SU-DHL-6 (cell line): Measurements from ENCODE around the gene PDE4D.

Source experiments
- H2AFZ ChIP-seq: fragments of 200-600 bp; sonication (generic); 2 replicates; pipeline ENCODE4 v1.6.1; 2014; ENCODE audit warnings: low read depth, mild to moderate bottlenecking, moderate library complexity, mixed read lengths, antibody characterized with exemption, low read length; ENCODE audit not compliant: severe bottlenecking
- H3F3A ChIP-seq: fragments of 200-600 bp; shearing (Covaris generic); 2 replicates; pipeline ENCODE4 v1.6.0; 2016; ENCODE audit warnings: antibody characterized with exemption, mild to moderate bottlenecking; ENCODE audit not compliant: insufficient read depth
- H3K27ac ChIP-seq: fragments of 200-600 bp; sonication (generic); 2 replicates; pipeline ENCODE4 v1.5.1; 2016; ENCODE audit warnings: low read depth, mild to moderate bottlenecking, low read length, moderate library complexity, mixed read lengths
- H3K27me3 ChIP-seq: fragments of 200-600 bp; sonication (generic), shearing (Covaris generic); 2 replicates; pipeline ENCODE4 v1.6.0; 2014; ENCODE audit warnings: mild to moderate bottlenecking, low read length
- H3K36me3 ChIP-seq: fragments of 200-600 bp; sonication (generic); 2 replicates; pipeline ENCODE4 v1.6.1; 2014; ENCODE audit warnings: mild to moderate bottlenecking, low read length, mixed read lengths
- H3K4me2 ChIP-seq: fragments of 300-600, 200-600 bp; shearing (Covaris generic), sonication (generic); 2 replicates; pipeline ENCODE4 v1.6.0; 2014; ENCODE audit warnings: low read length, low read depth, mild to moderate bottlenecking; ENCODE audit not compliant: poor library complexity, severe bottlenecking
- H3K4me3 ChIP-seq: fragments of 200-600 bp; sonication (generic); 2 replicates; pipeline ENCODE4 v1.5.1; 2014; ENCODE audit warnings: antibody characterized with exemption, low read length, mild to moderate bottlenecking, mixed read lengths; ENCODE audit not compliant: insufficient read depth, poor library complexity, severe bottlenecking
- H3K79me2 ChIP-seq: fragments of 200-600 bp; sonication (generic); 2 replicates; pipeline ENCODE4 v1.6.1; 2014; ENCODE audit warnings: mild to moderate bottlenecking, low read length, moderate library complexity; ENCODE audit not compliant: insufficient read depth
- H3K9ac ChIP-seq: fragments of 200-600 bp; sonication (generic); 2 replicates; pipeline ENCODE4 v1.7.0; 2014; ENCODE audit warnings: mild to moderate bottlenecking, low read length
- H3K9me2 ChIP-seq: fragments of 200-600 bp; sonication (generic); replicated peaks from 2 replicates; pipeline ENCODE4 v1.6.1; 2014; ENCODE audit warnings: low read length; ENCODE audit not compliant: insufficient read depth
- H3K9me3 ChIP-seq: fragments of 200-600 bp; sonication (generic); 2 replicates; pipeline ENCODE4 v1.6.1; 2014; ENCODE audit warnings: low read length, mixed read lengths; ENCODE audit not compliant: insufficient read depth
- H4K20me1 ChIP-seq: fragments of 200-600 bp; sonication (generic); 2 replicates; pipeline ENCODE4 v1.6.1; 2014; ENCODE audit warnings: low read depth, mild to moderate bottlenecking, antibody characterized with exemption, low read length, moderate library complexity, mixed read lengths
- CTCF ChIP-seq: fragments of 200-600 bp; sonication (generic); IDR thresholded peaks from one replicate; pipeline ENCODE4 v1.5.1; 2017; ENCODE audit warnings: antibody characterized with exemption, mild to moderate bottlenecking, low read length, moderate library complexity; ENCODE audit not compliant: insufficient read depth, poor library complexity, severe bottlenecking
- EZH2phosphoT487 ChIP-seq: fragments of 200-600 bp; sonication (generic), shearing (Covaris generic); conservative IDR thresholded peaks from 2 replicates; pipeline ENCODE4 v1.6.1; 2018; ENCODE audit warnings: mild to moderate bottlenecking, antibody characterized with exemption, low read length, moderate library complexity, mixed read lengths

PDE4D gene

GRCh38 chr5:59041355-59041754 is 852.2 kb downstream of the PDE4D start:
- Histone ChIP-seq H2AFZ (no peak overlapping the region), H3K9me3 (no peaks in the 10 kb centered on the region), H3K79me2 (no peaks in the 10 kb centered on the region), H3K4me3 (no peak overlapping the region), H3K9ac (no peak overlapping the region), H3K4me2 (no peak overlapping the region), H3K9me2 (no peaks in the 10 kb centered on the region), H3F3A (0 out of 2 replicates have a peak, but pooled peaks cover 4% of the 10 kb centered on the region), H3K27me3 (no peaks in the 10 kb centered on the region), H3K27ac (no peak overlapping the region), H3K36me3 (no peaks in the 10 kb centered on the region), H4K20me1 (no peaks in the 10 kb centered on the region)
- TF ChIP-seq EZH2phosphoT487 (no peak), CTCF (no peak)

GRCh38 chr5:59040804-59041201 is 852.7 kb downstream of the PDE4D start:
- TF ChIP-seq CTCF: no peak
- TF ChIP-seq EZH2phosphoT487: no peak
- no peak overlapping the region for H3K27ac ChIP-seq

GRCh38 chr5:59040024-59040803 is 853.3 kb downstream of the PDE4D start:
- H2AFZ ChIP-seq: peak overlapping the region; percentile 86
- 0 out of 2 replicates have a peak, but pooled peaks cover 4% of the 10 kb centered on the region for H3F3A ChIP-seq
- H3K36me3 ChIP-seq: no peaks in the 10 kb centered on the region
- no peaks in the 10 kb centered on the region for H3K27me3 ChIP-seq
- H3K4me3 ChIP-seq: peak overlapping the region; percentile 56
- H3K27ac ChIP-seq: no peak overlapping the region
- H3K9me3 ChIP-seq: no peaks in the 10 kb centered on the region
- no peaks in the 10 kb centered on the region for H3K79me2 ChIP-seq
- H3K4me2 ChIP-seq: peak overlapping the region; percentile 65
- peak overlapping the region; percentile 56; the same call in 1 of the 2 replicates for H3K9ac ChIP-seq
- no peaks in the 10 kb centered on the region for H4K20me1 ChIP-seq
- TF ChIP-seq CTCF (no peak), EZH2phosphoT487 (no peak)
- H3K9me2 ChIP-seq: no peaks in the 10 kb centered on the region

More at GRCh38 chr5:59040804-59041201, 852.7 kb downstream of the PDE4D start:
- H3F3A ChIP-seq: 0 out of 2 replicates have a peak, but pooled peaks cover 4% of the 10 kb centered on the region
- no peaks in the 10 kb centered on the region for H3K79me2 ChIP-seq
- no peak overlapping the region for H3K4me3 ChIP-seq
- no peak overlapping the region for H2AFZ ChIP-seq
- no peaks in the 10 kb centered on the region for H3K36me3 ChIP-seq
- H3K9ac ChIP-seq: no peak overlapping the region
- no peaks in the 10 kb centered on the region for H3K9me3 ChIP-seq
- no peaks in the 10 kb centered on the region for H3K27me3 ChIP-seq
- H3K9me2 ChIP-seq: no peaks in the 10 kb centered on the region
- no peaks in the 10 kb centered on the region for H4K20me1 ChIP-seq
- no peak overlapping the region for H3K4me2 ChIP-seq
